ENCODE data around the gene WDR74. TPM values are rescaled to one million over a fixed set of nuclear protein-coding genes. Genes with fewer than 3 reads are reported as not detected.
"Not testable (repeated sequence)": the region's sequence is repeated elsewhere in the genome, so short reads cannot be mapped to it uniquely, and the experiment has no call there.

The WDR74 gene
- total RNA-seq, 1 experiment from 2014 or later: 145 TPM

- no peak for DNase-seq (ENCODE audit: low read depth)
These were observed 21.6 kb upstream of the WDR74 start for GRCh38 chr11:62860835-62861563.

- DNase-seq (ENCODE audit: low read depth): not testable (repeated sequence)
These were observed 19.9 kb upstream of the WDR74 start for GRCh38 chr11:62859281-62859703.

GRCh38 chr11:62858201-62858600 lies 18.8 kb upstream of the WDR74 start:
- DNase-seq (ENCODE audit: low read depth): no peak

- no peak for DNase-seq (ENCODE audit: low read depth)
These were observed 18.2 kb upstream of the WDR74 start for GRCh38 chr11:62857541-62857982.

GRCh38 chr11:62856333-62856895 lies 17.0 kb upstream of the WDR74 start:
- no peak for DNase-seq (ENCODE audit: low read depth)

- peak; percentile 99 for DNase-seq (ENCODE audit: low read depth)
These were observed 16.4 kb upstream of the WDR74 start for GRCh38 chr11:62855571-62856332.

- DNase-seq (ENCODE audit: low read depth): no peak
These were observed 15.6 kb upstream of the WDR74 start for GRCh38 chr11:62854825-62855570.

- no peak for DNase-seq (ENCODE audit: low read depth)
These were observed 14.8 kb upstream of the WDR74 start for GRCh38 chr11:62854013-62854824.

GRCh38 chr11:62853279-62853965 lies 14.0 kb upstream of the WDR74 start:
- DNase-seq (ENCODE audit: low read depth): no peak

GRCh38 chr11:62852523-62853188 lies 13.3 kb upstream of the WDR74 start:
- DNase-seq (ENCODE audit: low read depth): no peak

- DNase-seq (ENCODE audit: low read depth): no peak
These were observed 12.6 kb upstream of the WDR74 start for GRCh38 chr11:62851807-62852522.

GRCh38 chr11:62850911-62851806 lies 11.8 kb upstream of the WDR74 start:
- DNase-seq (ENCODE audit: low read depth): peak; percentile 84

- no peak for DNase-seq (ENCODE audit: low read depth)
These were observed 8.5 kb upstream of the WDR74 start for GRCh38 chr11:62847767-62848314.

GRCh38 chr11:62846177-62846576 lies 6.8 kb upstream of the WDR74 start:
- no peak for DNase-seq (ENCODE audit: low read depth)

- DNase-seq (ENCODE audit: low read depth): no peak
These were observed 4.8 kb upstream of the WDR74 start for GRCh38 chr11:62844154-62844553.

GRCh38 chr11:62843466-62843865 lies 4.1 kb upstream of the WDR74 start:
- DNase-seq (ENCODE audit: low read depth): no peak

- not testable (repeated sequence) for DNase-seq (ENCODE audit: low read depth)
These were observed 3.5 kb upstream of the WDR74 start for GRCh38 chr11:62842891-62843290.

Measured in HT1080 (cell line).